Glutamatergic neuron (in vitro differentiated cells): ENCODE results near the gene RNF213. TPM values are rescaled to one million over a fixed set of nuclear protein-coding genes. Genes with fewer than 3 reads are reported as not detected.

Experiments used
- DNase-seq: peaks from one replicate; pipeline ENCODE4 v3.0.0; 2022
- H3K27ac Mint-ChIP-seq: one replicate; pipeline ENCODE4 v1.8.0; 2020; ENCODE audit warnings: mild to moderate bottlenecking, mixed read lengths, inconsistent platforms; ENCODE audit not compliant: unreplicated experiment
- H3K27me3 Mint-ChIP-seq: one replicate; pipeline ENCODE4 v1.8.0; 2020; ENCODE audit warnings: mild to moderate bottlenecking, moderate library complexity, mixed read lengths, inconsistent platforms; ENCODE audit not compliant: unreplicated experiment
- H3K36me3 Mint-ChIP-seq: one replicate; pipeline ENCODE4 v1.8.0; 2020; ENCODE audit warnings: mild to moderate bottlenecking, mixed read lengths, inconsistent platforms; ENCODE audit not compliant: unreplicated experiment
- H3K4me1 Mint-ChIP-seq: one replicate; pipeline ENCODE4 v1.8.0; 2020; ENCODE audit warnings: mild to moderate bottlenecking, low read depth, mixed read lengths, inconsistent platforms; ENCODE audit not compliant: unreplicated experiment
- H3K4me3 Mint-ChIP-seq: one replicate; pipeline ENCODE4 v1.8.0; 2020; ENCODE audit warnings: mild to moderate bottlenecking, mixed read lengths, inconsistent platforms; ENCODE audit not compliant: unreplicated experiment
- H3K9me3 Mint-ChIP-seq: one replicate; pipeline ENCODE4 v1.8.0; 2020; ENCODE audit warnings: mild to moderate bottlenecking, moderate library complexity, mixed read lengths, inconsistent platforms; ENCODE audit not compliant: unreplicated experiment
- CTCF ChIP-seq: fragments of 200-600 bp; sonication (generic); IDR thresholded peaks from one replicate; pipeline ENCODE4 v1.5.0; 2021; ENCODE audit not compliant: partially characterized antibody, unreplicated experiment
- total RNA-seq: library from RNA; stranded (reverse); fragmentation: NEBNext Ultra II Directional; extraction: Animal tissue kit (Norgen Biotek cat#: 25700); gene quantifications from one replicate; pipeline ENCODE4 v1.2.1, GENCODE V29; 2021; ENCODE audit not compliant: unreplicated experiment

RNF213 gene
- total RNA-seq, 1 donor from 2014 or later: 34.7 TPM

DNA sequence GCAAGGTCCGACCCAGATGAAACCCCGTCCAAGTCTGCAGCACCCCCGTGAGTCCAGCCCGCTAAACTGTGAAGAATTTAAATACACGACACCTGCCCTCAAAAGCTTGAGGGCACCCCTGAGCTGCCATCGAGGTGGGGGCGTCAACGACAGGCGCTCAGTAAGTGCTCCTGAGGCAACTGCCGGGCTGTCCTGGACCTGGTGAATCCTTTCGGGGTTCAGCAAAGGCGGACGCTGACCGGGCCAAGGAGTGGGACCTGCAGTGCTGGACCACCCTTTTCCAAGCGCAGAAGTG is 153.8 kb downstream of the RNF213 start:
- DNase-seq: no peak
- no peaks in the 10 kb centered on the region for H3K36me3 Mint-ChIP-seq
- H3K27me3 Mint-ChIP-seq: peaks cover 11% of the 10 kb centered on the region
- H3K9me3 Mint-ChIP-seq: peaks cover 7% of the 10 kb centered on the region
- peak overlapping the region; percentile 91 for H3K4me3 Mint-ChIP-seq
- TF ChIP-seq CTCF: no peak
- no peak overlapping the region for H3K27ac Mint-ChIP-seq
- peaks cover 9% of the 10 kb centered on the region for H3K4me1 Mint-ChIP-seq

DNA sequence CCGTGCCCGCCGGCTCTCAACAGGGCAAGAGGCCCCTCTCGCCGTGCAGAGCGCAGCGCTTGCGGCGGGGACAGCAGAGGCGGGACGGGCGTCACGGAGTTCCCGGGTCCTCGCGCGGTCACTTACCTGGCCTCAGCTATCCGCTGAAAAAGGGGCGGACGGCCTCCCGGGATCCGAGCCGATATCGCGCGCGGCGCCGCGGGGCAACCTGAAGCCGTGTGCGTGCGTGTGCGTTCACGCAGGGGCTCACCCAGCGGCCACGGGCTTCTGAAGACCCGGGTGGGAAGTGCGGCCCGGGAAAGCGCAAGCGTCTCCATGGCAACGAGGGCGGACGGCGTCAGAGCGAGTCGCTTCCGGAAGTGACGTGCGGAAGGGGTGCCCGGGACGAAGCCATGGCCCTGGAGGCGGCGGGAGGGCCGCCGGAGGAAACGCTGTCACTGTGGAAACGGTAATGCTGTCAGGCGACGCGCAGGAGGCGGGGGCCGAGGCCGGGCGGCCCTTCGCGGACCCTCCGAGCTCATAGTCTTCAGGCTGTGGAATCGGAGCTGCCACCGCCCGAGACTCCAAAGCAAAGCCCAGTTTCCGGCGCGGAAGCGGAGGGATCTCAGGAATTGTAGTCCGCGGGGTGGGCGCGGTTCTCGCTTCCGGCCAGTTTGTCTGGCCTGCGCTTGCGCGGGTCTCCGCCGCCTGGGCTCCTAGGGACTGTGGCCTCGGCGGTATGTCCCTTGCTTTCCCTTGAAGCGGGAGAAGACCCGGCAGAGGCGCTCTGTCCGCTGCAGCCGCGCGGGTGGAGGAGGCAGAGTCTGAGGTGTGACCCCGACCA is 154.4 kb downstream of the RNF213 start, which contains the start of gene ENDOV:
Gene ENDOV (plus strand): TSS at position 365 of the 823 bp plus-strand sequence. CDS start 28 bp downstream, at position 393.
- TF ChIP-seq CTCF: no peak

DNA sequence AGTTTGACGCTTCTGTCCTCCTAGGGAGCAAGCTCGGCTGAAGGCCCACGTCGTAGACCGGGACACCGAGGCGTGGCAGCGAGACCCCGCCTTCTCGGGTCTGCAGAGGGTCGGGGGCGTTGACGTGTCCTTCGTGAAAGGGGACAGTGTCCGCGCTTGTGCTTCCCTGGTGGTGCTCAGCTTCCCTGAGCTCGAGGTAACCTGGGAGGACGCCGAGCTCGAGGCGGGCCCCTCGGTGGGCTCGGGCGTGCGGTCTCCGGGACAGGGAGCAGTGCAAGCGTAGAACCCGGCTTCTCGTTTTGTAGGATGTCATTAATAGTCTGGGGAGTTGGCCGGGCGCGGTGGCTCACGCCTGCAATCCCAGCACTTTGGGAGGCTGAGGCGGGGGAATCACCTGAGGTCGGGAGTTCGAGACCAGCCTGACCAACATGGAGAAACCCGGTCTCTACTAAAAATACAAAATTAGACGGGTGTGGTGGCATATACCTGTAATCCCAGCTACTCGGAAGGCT is 155.0 kb downstream of the RNF213 start:
- H3K27me3 Mint-ChIP-seq: peaks cover 11% of the 10 kb centered on the region
- H3K9me3 Mint-ChIP-seq: peaks cover 11% of the 10 kb centered on the region

More for the DNA sequence above, 154.4 kb downstream of the RNF213 start, which contains the start of gene ENDOV:
- peak; percentile 95 for DNase-seq
- peak within 1 kb of the TSS; percentile 59 for H3K27ac Mint-ChIP-seq
- peaks cover 9% of the 10 kb centered on the region for H3K9me3 Mint-ChIP-seq
- H3K27me3 Mint-ChIP-seq: peaks cover 11% of the 10 kb centered on the region
- peak within 1 kb of the TSS; percentile 91 for H3K4me3 Mint-ChIP-seq
- peaks cover 12% of the 10 kb centered on the region for H3K4me1 Mint-ChIP-seq
- H3K36me3 Mint-ChIP-seq: no peaks in the 10 kb centered on the region

DNA sequence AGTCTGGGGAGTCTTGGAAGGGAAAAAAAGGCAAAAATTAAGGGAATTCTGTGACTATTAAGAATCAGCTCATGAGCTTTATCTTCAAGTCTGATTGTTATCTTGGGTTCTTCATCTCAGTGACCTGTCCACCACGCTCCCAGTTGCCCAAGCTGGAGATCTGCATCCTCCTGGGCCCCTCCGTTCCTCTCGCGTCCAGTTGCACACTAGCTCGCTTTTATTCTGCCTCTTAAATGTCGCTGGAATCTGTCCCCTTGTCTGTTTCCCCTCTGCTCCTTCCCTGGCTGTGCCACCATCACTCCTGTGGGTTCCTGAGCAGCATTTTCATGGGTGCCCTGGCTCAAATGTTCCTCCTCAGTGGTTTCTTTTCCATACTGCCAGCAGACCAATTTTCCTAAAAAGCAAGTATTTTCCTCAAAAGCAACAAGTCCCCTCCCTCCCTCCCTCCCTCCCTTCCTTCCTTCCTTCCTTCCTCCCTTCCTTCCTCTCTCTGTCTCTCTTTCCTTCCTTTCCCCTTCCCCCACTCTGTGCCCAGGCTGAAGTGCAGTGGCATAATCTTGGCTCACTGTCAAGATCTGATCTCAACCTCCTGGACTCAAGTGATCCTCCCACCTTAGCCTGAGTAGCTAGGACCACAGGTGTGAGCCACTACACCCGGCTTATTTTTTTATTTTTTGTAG is 155.7 kb downstream of the RNF213 start:
- peaks cover 11% of the 10 kb centered on the region for H3K27me3 Mint-ChIP-seq
- H3K27ac Mint-ChIP-seq: peak overlapping the region; percentile 50
- H3K4me3 Mint-ChIP-seq: peak overlapping the region; percentile 91
- DNase-seq: no peak
- H3K9me3 Mint-ChIP-seq: peaks cover 11% of the 10 kb centered on the region
- no peak for TF ChIP-seq CTCF
- H3K36me3 Mint-ChIP-seq: no peaks in the 10 kb centered on the region
- peaks cover 11% of the 10 kb centered on the region for H3K4me1 Mint-ChIP-seq

More for the DNA sequence above, 155.0 kb downstream of the RNF213 start:
- TF ChIP-seq CTCF: no peak
- H3K4me3 Mint-ChIP-seq: peak overlapping the region; percentile 91
- H3K36me3 Mint-ChIP-seq: no peaks in the 10 kb centered on the region
- H3K4me1 Mint-ChIP-seq: peaks cover 11% of the 10 kb centered on the region
- no peak for DNase-seq
- H3K27ac Mint-ChIP-seq: peak overlapping the region; percentile 52
